ENCODE measurements around the gene USP33. TPM values are rescaled to one million over a fixed set of nuclear protein-coding genes. Genes with fewer than 3 reads are reported as not detected.
"Not testable (repeated sequence)": the region's sequence is repeated elsewhere in the genome, so short reads cannot be mapped to it uniquely, and the experiment has no call there.

The USP33 gene
- polyA plus RNA-seq, 3 donors: 33.5 to 43.8 (median 34.9) TPM

GRCh38 chr1:77678660-77679610 is 80.7 kb downstream of the USP33 start:
- peaks cover 30% of the 10 kb centered on the region for H3K4me1 Mint-ChIP-seq
- H3K36me3 ChIP-seq (replicated peaks in 1 of 2; ENCODE audit: control insufficient read depth in 1 of 2, insufficient read depth in 2 of 2, low read length in 2 of 2): peaks cover 5 to 7% of the 10 kb centered on the region in 2 donors
- intact Hi-C loops (cut with micrococcal nuclease): no loop called here
- no peak overlapping the region for H3K27ac ChIP-seq (ENCODE audit: low read depth in 1 of 2, low read length in 2 of 2)
- no peak overlapping the region for H3K4me2 ChIP-seq (replicated peaks; ENCODE audit: extremely low read depth, low read length, poor library complexity, severe bottlenecking)
- no CpG with 5 or more reads among the region's 5 CpGs for WGBS (ENCODE audit: insufficient coverage)
- H3K9ac ChIP-seq (ENCODE audit: insufficient read depth, low read length, poor library complexity, severe bottlenecking): no peak overlapping the region
- no peaks in the 10 kb centered on the region for H3K27me3 Mint-ChIP-seq (ENCODE audit: low read depth in 3 of 3)
- H3K4me1 ChIP-seq (ENCODE audit: control insufficient read depth in 1 of 2, insufficient read depth in 2 of 2, low read length in 2 of 2): peaks cover 12 to 20% of the 10 kb centered on the region in 2 donors
- H3K9me3 Mint-ChIP-seq: no peaks in the 10 kb centered on the region
- no peak overlapping the region for H3K4me3 Mint-ChIP-seq
- peak overlapping the region in 2 of 7 donors; percentile 11 to 20 for H3K27ac Mint-ChIP-seq
- DNase-seq: no peak
- H2AFZ ChIP-seq (ENCODE audit: insufficient read depth, low read depth, low read length, poor library complexity, severe bottlenecking): no peak overlapping the region
- no peak overlapping the region for H3K4me3 ChIP-seq (replicated peaks in 1 of 3; ENCODE audit: low read depth in 2 of 3, low read length in 3 of 3)
- peaks cover 57% of the 10 kb centered on the region for H4K20me1 ChIP-seq (ENCODE audit: insufficient read depth, low read length)
- no peak for TF ChIP-seq CTCF (IDR thresholded peaks at IDR 0.05)
- H3K36me3 Mint-ChIP-seq: peaks cover 7 to 17% of the 10 kb centered on the region in 2 donors
- no peaks in the 10 kb centered on the region for H3K27me3 ChIP-seq (ENCODE audit: control insufficient read depth in 2 of 2, insufficient read depth in 2 of 2, low read length in 2 of 2)
- H3K9me3 ChIP-seq (replicated peaks in 1 of 2; ENCODE audit: control insufficient read depth in 1 of 2, insufficient read depth in 1 of 2, low read length in 2 of 2): no peaks in the 10 kb centered on the region
- peaks cover 88% of the 10 kb centered on the region for H3K79me2 ChIP-seq (ENCODE audit: insufficient read depth, low read length)

GRCh38 chr1:77674807-77675206 is 84.8 kb downstream of the USP33 start:
- DNase-seq; H3K4me3 Mint-ChIP-seq; H3K27me3 ChIP-seq (ENCODE audit: control insufficient read depth in 2 of 2, insufficient read depth in 2 of 2, low read length in 2 of 2); intact Hi-C loops (cut with micrococcal nuclease); H3K9me3 ChIP-seq (replicated peaks in 1 of 2; ENCODE audit: control insufficient read depth in 1 of 2, insufficient read depth in 1 of 2, low read length in 2 of 2); H3K4me2 ChIP-seq (replicated peaks; ENCODE audit: extremely low read depth, low read length, poor library complexity, severe bottlenecking); H3K36me3 ChIP-seq (replicated peaks in 1 of 2; ENCODE audit: control insufficient read depth in 1 of 2, insufficient read depth in 2 of 2, low read length in 2 of 2); H3K27ac Mint-ChIP-seq; H3K9ac ChIP-seq (ENCODE audit: insufficient read depth, low read length, poor library complexity, severe bottlenecking); H3K27ac ChIP-seq (ENCODE audit: low read depth in 1 of 2, low read length in 2 of 2); H3K4me3 ChIP-seq (replicated peaks in 1 of 3; ENCODE audit: low read depth in 2 of 3, low read length in 3 of 3); H3K27me3 Mint-ChIP-seq (ENCODE audit: low read depth in 3 of 3); H3K4me1 ChIP-seq (ENCODE audit: control insufficient read depth in 1 of 2, insufficient read depth in 2 of 2, low read length in 2 of 2); H2AFZ ChIP-seq (ENCODE audit: insufficient read depth, low read depth, low read length, poor library complexity, severe bottlenecking); H3K9me3 Mint-ChIP-seq: not testable (repeated sequence)
- WGBS (ENCODE audit: insufficient coverage): no CpG with 5 or more reads among the region's 3 CpGs
- H4K20me1 ChIP-seq (ENCODE audit: insufficient read depth, low read length): peaks cover 94% of the 10 kb centered on the region
- H3K79me2 ChIP-seq (ENCODE audit: insufficient read depth, low read length): peaks cover 100% of the 10 kb centered on the region
- H3K4me1 Mint-ChIP-seq: peaks cover 11% of the 10 kb centered on the region
- peaks cover 7 to 17% of the 10 kb centered on the region in 2 donors for H3K36me3 Mint-ChIP-seq

Data from CD14-positive monocyte (primary cell).